DMS 273 (cell line): ENCODE measurements around the gene HDGFL1.

Experiments used
- DNase-seq: peaks from one replicate; lab custom pipeline; 2025; ENCODE audit not compliant: unreplicated experiment; lab: John Stamatoyannopoulos, UW

HDGFL1 gene

GRCh38 chr6:22589118-22589517 is 19.8 kb downstream of the HDGFL1 start:
- DNase-seq: no peak

DNA sequence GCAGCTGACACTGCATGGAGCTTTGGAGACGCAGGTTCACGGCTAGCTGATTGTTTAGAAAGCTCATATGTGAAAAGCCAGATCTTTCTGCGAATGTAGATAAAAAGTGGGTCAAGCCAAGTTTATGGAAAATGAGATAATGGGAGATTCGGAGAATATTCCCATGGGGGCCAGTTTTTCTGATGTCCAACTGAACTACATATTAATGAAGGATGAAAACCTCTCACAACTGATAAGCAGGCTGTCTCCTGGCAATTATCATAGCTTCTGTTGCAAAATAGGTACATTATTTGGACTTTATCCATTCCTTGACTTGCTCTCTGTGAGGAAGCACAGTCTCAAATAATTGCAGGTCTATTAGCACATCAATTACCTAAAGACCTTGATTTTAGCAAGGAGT is 21.1 kb downstream of the HDGFL1 start:
- DNase-seq: no peak

DNA sequence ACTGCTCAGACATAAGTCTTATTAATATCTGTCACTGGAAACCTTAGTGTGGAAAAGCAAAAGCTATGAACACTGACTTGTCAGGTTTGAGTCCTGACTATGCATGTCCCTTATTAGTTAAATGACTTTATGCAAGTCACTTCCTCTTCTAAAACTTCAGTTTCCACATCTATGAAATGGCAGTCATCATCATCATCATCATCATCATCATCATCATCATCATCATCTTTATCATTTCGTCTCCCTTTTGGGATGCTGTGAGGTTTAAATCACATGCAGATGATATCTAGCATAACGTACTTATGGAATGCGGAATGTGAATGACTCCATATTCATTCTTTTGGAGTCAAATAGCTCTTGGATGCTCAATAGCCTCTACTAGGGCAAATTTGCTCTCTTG is 24.5 kb downstream of the HDGFL1 start:
- DNase-seq: no peak

DNA sequence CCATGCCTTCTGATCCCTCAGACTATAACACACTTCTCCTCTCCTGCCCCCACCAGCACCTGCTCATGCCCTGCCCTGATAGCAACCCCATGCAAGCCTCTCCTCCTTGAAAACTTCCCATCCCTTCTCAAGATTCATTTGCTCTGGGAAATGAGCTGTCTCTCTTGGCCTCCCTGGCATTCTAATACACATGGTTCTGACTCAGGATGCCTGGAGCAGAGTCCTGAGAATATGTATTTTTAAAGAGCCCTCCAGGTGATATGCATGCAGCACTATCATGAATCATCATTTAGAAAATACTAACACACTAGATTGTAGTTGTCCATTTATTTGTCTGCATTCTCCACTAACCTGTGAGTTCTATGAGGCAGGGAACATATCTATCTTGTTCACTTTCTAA is 26.6 kb downstream of the HDGFL1 start:
- DNase-seq: no peak

GRCh38 chr6:22598339-22598738 is 29.0 kb downstream of the HDGFL1 start:
- no peak for DNase-seq

GRCh38 chr6:22600059-22600458 is 30.7 kb downstream of the HDGFL1 start:
- no peak for DNase-seq

DNA sequence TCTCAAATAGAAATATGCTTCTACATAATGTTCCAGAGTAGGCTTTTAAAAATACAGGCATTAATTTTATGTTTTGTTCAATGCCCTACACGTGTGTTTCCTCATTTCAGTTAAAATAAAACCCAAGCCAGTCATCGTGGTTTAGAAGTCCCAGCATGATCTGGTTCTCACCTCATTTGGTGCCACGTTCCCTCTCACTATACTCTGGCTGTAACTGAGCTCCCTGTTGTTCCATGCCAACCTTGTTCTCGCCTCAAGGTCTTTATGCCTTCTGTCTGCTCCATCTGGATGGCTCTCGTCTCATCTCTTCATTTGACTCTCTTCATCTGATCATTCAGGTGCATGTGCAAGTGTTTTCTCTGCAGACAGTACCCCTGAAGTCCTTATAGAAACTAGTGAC is 32.6 kb downstream of the HDGFL1 start:
- DNase-seq: no peak

DNA sequence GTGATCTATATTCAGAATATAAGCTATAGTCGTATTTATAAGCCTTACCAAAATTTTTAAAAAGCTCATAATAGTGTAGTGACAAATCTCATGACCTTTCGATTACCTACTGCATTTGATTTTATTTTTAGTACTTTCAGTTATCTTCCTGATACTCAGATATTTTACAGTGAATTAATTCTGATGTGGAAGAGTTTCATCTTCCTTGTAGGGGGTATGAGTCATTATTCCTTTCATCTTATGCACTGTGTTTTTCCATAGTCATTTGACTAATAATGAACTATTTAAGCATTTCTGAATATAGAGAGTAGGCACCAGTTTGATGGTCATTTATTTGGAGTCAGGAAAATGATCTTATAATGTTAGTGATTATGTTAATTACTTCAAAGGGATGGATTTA is 36.4 kb downstream of the HDGFL1 start:
- DNase-seq: no peak

DNA sequence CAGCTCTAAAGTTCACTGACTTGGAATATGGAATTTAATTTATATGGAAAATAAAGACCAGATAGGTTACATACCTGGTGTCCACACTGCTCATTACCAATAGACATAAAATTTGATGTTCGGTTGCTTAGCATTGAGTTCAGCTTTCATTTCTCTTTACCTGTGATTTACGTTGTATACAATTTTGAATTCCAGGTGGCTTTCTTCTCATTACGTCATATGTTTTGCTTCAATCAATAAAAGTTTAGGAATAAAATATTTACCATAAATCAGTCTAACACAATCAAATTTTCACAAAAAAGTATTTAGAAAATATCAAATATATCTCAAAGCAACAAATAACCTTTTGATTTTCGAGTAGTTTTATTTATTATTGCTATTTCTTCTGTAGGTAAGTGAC is 40.8 kb downstream of the HDGFL1 start:
- DNase-seq: no peak

DNA sequence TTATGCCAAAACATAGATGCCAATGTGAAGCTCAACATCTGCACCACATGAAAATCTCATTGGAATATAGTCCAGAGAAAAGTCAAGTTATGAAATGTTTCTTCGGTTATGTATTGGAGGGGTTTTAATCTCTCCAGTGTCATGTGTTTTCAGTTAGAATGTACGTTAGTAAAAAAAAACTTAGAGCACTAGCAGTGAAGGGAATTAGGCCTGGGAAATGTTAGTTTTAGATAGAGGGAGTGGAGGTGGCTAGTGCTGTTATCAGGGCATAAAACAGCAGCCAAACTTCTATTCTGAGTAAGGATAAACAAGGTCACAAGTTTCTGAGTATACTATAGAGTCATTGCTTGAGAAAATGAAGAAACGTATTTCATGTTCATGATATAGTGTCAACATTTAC is 42.9 kb downstream of the HDGFL1 start:
- no peak for DNase-seq

GRCh38 chr6:22613051-22613450 is 43.7 kb downstream of the HDGFL1 start:
- DNase-seq: no peak

DNA sequence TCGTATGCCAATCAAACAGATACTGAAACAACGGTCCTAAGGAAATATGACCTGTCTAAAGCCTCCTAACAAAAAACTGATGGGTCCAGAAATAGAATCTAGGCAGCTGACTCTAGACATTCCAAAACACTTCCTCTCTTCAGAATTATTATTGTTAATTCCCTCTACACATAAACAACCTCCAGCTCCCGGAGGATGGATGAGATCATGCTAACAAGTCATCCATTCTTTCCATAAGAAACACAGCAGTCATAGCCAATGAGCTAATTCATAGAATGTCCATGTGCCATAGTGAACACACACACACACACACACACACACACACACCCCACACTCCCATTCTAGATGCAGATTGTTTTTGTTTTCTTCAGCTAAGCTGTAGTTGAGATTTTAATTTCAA is 44.3 kb downstream of the HDGFL1 start:
- no peak for DNase-seq

GRCh38 chr6:22614547-22614946 is 45.2 kb downstream of the HDGFL1 start:
- no peak for DNase-seq

- DNase-seq: no peak
Observed at GRCh38 chr6:22621028-22621427, 51.7 kb downstream of the HDGFL1 start.
